Transverse colon (tissue), 4 donors: ENCODE data around the gene PRPSAP2. TPM values are rescaled to one million over a fixed set of nuclear protein-coding genes. Genes with fewer than 3 reads are reported as not detected.
"Not testable (repeated sequence)": the region's sequence is repeated elsewhere in the genome, so short reads cannot be mapped to it uniquely, and the experiment has no call there.

Experiments
- DNase-seq: peaks from one replicate; pipeline ENCODE4 v3.0.0-alpha.2; 2019
- H3K27ac ChIP-seq, 4 donors: fragments of 200-600 bp; sonication (generic); 2 replicates each; pipeline ENCODE4 v1.5.1; 2016 to 2018; ENCODE audit warnings: inconsistent platforms in 4 of 4
- H3K27me3 ChIP-seq: fragments of 200-600 bp; sonication (generic); 2 replicates; pipeline ENCODE4 v1.5.1; 2017; ENCODE audit warnings: inconsistent platforms
- H3K36me3 ChIP-seq, 4 donors: fragments of 200-600 bp; sonication (generic); 2 replicates each; pipeline ENCODE4 v1.5.1; 2017 to 2019; ENCODE audit warnings: inconsistent platforms in 4 of 4
- H3K4me1 ChIP-seq, 4 donors: fragments of 200-600 bp; sonication (generic); 2 replicates each; pipeline ENCODE4 v1.5.1; 2017 to 2020; ENCODE audit warnings: inconsistent platforms in 4 of 4
- H3K4me3 ChIP-seq, 4 donors: fragments of 200-600 bp; sonication (generic); 1 replicate in 1 of 4; 2 replicates in 3 of 4; pipeline versions ENCODE4 v1.5.1 to v1.6.1; 2017 to 2019; ENCODE audit warnings: inconsistent platforms in 4 of 4
- H3K9me3 ChIP-seq, 2 donors: fragments of 200-600 bp; sonication (generic); 2 replicates each; pipeline ENCODE4 v1.5.1; 2017 to 2019; ENCODE audit warnings: inconsistent platforms in 2 of 2
- EP300 ChIP-seq: sonication (generic); formaldehyde crosslinking; IDR thresholded peaks from one replicate; pipeline ENCODE4 v1.6.1; 2017; ENCODE audit warnings: antibody characterized with exemption, low read depth
- POLR2A ChIP-seq: fragments of 450-650 bp; IDR thresholded peaks from one replicate; pipeline ENCODE4 v1.6.1; 2016; ENCODE audit warnings: antibody characterized with exemption, mild to moderate bottlenecking, moderate library complexity
- POLR2AphosphoS5 ChIP-seq, 3 donors: sonication (generic); formaldehyde crosslinking; IDR thresholded peaks; one replicate each; pipeline ENCODE4 v1.6.1; 2016; ENCODE audit warnings: antibody characterized with exemption in 3 of 3
- WGBS, 2 donors: methylation state at CpG; one replicate each; pipeline ENCODE4 v1.1.5; 2018; ENCODE audit warnings: low coverage in 1 of 2; 5-methylcytosine and 5-hydroxymethylcytosine counted together
- in situ Hi-C, 4 donors: fragments of 200-750 bp; cut with MboI; loops; one replicate each; pipeline versions ENCODE4 v1.15.0 to v1.15.1; 2017; ENCODE audit warnings: low sequenced_read_pairs in 3 of 4, low pct_ligation_motif_present in 1 of 4, low pct_unique_long_range_greater_than_20kb in 1 of 4
- intact Hi-C: fragments of 100-400 bp; cut with DNase I; formaldehyde crosslinking; loops from one replicate; pipeline ENCODE4 v1.15.1; 2023; ENCODE audit warnings: low total_unique reads
- total RNA-seq, 4 donors: library from RNA; depleted of rRNA; stranded (reverse); fragments of >200 nt; gene quantifications; one replicate each; pipeline ENCODE4 v1.1.0, GENCODE V29; 2016
- TF ChIP-seq, protein P1 (sequence below), 5 experiments: fragments of 200-600 bp in 3 of 5; fragments of 450-650 bp in 2 of 5; sonication (generic) in 3 of 5; IDR thresholded peaks; 1 replicate in 2 of 5; 2 replicates in 3 of 5; pipeline ENCODE4 v1.5.1; 2016 to 2017; ENCODE audit warnings: antibody characterized with exemption in 5 of 5, inconsistent platforms in 3 of 5, mild to moderate bottlenecking in 2 of 5, moderate library complexity in 1 of 5

Gene PRPSAP2
- total RNA-seq, 4 donors from 2014 or later, result 22.4 to 77.0 (median 27.2) TPM

- peaks cover 0 to 6% (median 3%) of the 10 kb centered on the region in 4 donors for H3K36me3 ChIP-seq
- intact Hi-C loops (no loop called here), in situ Hi-C loops (no loop called here)
- no peaks in the 10 kb centered on the region for H3K9me3 ChIP-seq
- 39 to 47% methylated on average over 3 to 6 of the region's 6 CpGs for WGBS, 2 donors
- TF ChIP-seq, protein P1, sequence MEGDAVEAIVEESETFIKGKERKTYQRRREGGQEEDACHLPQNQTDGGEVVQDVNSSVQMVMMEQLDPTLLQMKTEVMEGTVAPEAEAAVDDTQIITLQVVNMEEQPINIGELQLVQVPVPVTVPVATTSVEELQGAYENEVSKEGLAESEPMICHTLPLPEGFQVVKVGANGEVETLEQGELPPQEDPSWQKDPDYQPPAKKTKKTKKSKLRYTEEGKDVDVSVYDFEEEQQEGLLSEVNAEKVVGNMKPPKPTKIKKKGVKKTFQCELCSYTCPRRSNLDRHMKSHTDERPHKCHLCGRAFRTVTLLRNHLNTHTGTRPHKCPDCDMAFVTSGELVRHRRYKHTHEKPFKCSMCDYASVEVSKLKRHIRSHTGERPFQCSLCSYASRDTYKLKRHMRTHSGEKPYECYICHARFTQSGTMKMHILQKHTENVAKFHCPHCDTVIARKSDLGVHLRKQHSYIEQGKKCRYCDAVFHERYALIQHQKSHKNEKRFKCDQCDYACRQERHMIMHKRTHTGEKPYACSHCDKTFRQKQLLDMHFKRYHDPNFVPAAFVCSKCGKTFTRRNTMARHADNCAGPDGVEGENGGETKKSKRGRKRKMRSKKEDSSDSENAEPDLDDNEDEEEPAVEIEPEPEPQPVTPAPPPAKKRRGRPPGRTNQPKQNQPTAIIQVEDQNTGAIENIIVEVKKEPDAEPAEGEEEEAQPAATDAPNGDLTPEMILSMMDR (IDR thresholded peaks at IDR 0.05), result no peak
- TF ChIP-seq EP300 (no peak), POLR2AphosphoS5 (IDR thresholded peaks at IDR 0.05) (no peak), POLR2A (no peak)
- H3K4me1 ChIP-seq, result peaks cover 23 to 41% (median 32%) of the 10 kb centered on the region in 4 donors
- peak; percentile 48 for DNase-seq
- H3K27ac ChIP-seq, result peak overlapping the region; percentile 36 to 77 (median 66)
- no peaks in the 10 kb centered on the region for H3K27me3 ChIP-seq
- H3K4me3 ChIP-seq, result no peak overlapping the region
Observed at GRCh38 chr17:18919963-18920362, 62.0 kb downstream of the PRPSAP2 start.

DNA sequence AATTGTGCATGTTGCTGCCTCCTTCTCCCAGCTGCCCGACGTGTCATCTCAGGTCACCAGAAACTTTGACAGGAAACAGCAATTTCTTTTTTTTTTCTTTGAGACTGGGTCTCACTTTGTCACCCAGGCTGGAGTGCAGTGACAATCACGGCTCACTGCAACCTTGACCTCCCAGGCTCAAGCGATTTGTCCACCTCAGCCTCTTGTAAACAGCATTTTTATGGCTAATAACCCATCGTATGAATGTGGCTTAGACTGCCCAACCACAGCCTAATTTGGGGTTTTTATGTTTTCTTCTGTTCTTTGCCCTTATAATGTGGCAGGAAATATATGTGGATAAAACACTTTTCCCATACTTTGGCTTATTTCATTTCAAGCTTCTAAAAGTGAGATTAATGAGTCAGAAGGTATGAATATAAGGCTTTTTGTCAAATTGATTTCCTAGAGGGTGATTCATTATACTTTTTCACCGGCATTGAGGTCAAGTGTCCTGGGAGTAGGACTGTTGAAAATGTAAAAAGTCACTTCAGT, 63.0 kb downstream of the PRPSAP2 start:
- H3K36me3 ChIP-seq, result peaks cover 0 to 6% (median 0%) of the 10 kb centered on the region in 4 donors
- intact Hi-C loops (no loop called here), in situ Hi-C loops (no loop called here)
- peak; percentile 15 for DNase-seq
- no peak overlapping the region for H3K4me3 ChIP-seq
- TF ChIP-seq, protein P1 (IDR thresholded peaks at IDR 0.05), result no peak
- TF ChIP-seq EP300 (no peak), POLR2A (no peak), POLR2AphosphoS5 (IDR thresholded peaks at IDR 0.05) (no peak)
- peak overlapping the region; percentile 36 to 77 (median 66) for H3K27ac ChIP-seq
- WGBS, 2 donors, result 10 to 22% methylated on average over 4 to 6 of the region's 6 CpGs
- H3K4me1 ChIP-seq, result peaks cover 23 to 41% (median 32%) of the 10 kb centered on the region in 4 donors
- no peaks in the 10 kb centered on the region for H3K27me3 ChIP-seq
- H3K9me3 ChIP-seq, result no peaks in the 10 kb centered on the region

DNA sequence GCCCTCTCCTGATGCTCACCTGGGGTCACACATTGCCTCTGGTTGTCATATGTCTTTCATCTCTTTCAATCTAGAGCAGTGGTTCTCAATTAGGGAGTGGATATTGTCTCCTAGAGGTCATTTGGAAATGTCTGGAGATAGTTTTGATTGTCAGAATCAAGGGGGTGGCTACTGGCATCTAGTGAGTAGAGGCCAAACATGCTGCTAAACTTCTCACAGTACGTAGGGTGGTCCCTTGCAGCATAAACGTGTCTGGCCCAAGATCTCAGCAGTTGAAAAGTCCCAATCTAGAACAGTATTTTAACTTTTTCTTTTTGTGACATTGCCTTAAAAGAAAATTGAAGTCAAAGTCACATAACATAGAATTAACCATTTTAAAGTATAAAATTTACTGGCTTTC, 63.6 kb downstream of the PRPSAP2 start:
- intact Hi-C loops (no loop called here), in situ Hi-C loops (no loop called here)
- TF ChIP-seq, protein P1 (IDR thresholded peaks at IDR 0.05), result no peak
- TF ChIP-seq EP300, result no peak
- no peak for TF ChIP-seq POLR2A
- TF ChIP-seq POLR2AphosphoS5 (IDR thresholded peaks at IDR 0.05), result no peak
- Histone ChIP-seq H3K4me3 (no peak overlapping the region), H3K27me3 (no peaks in the 10 kb centered on the region), H3K4me1 (peaks cover 23 to 41% (median 32%) of the 10 kb centered on the region in 4 donors), H3K27ac (peak overlapping the region; percentile 36 to 77 (median 66)), H3K36me3 (peaks cover 0 to 2% (median 0%) of the 10 kb centered on the region in 4 donors), H3K9me3 (no peaks in the 10 kb centered on the region)
- DNase-seq, result no peak
- WGBS, 2 donors, result 52 to 66% methylated on average over 2 of the region's 2 CpGs

GRCh38 chr17:18921912-18922451, 64.1 kb downstream of the PRPSAP2 start:
- intact Hi-C loops, result no loop called here
- Histone ChIP-seq H3K4me1 (peaks cover 23 to 41% (median 32%) of the 10 kb centered on the region in 4 donors), H3K36me3 (no peaks in the 10 kb centered on the region), H3K4me3 (no peak overlapping the region), H3K9me3 (no peaks in the 10 kb centered on the region), H3K27me3 (no peaks in the 10 kb centered on the region), H3K27ac (peak overlapping the region; percentile 36 to 77 (median 66))
- WGBS, 2 donors, result 22 to 32% methylated on average over 4 of the region's 4 CpGs
- peak; percentile 28 for DNase-seq
- in situ Hi-C loops, result no loop called here
- TF ChIP-seq POLR2AphosphoS5 (IDR thresholded peaks at IDR 0.05) (peak in 2 of 3 donors; percentile 32 to 35), POLR2A (no peak), EP300 (no peak)
- TF ChIP-seq, protein P1 (IDR thresholded peaks at IDR 0.05), result no peak

GRCh38 chr17:18922596-18922995, 64.7 kb downstream of the PRPSAP2 start:
- 68 to 85% methylated on average over 3 to 7 of the region's 7 CpGs for WGBS, 2 donors
- peaks cover 23 to 41% (median 32%) of the 10 kb centered on the region in 4 donors for H3K4me1 ChIP-seq
- intact Hi-C loops, DNase-seq, H3K9me3 ChIP-seq, in situ Hi-C loops, H3K4me3 ChIP-seq, H3K36me3 ChIP-seq, H3K27me3 ChIP-seq: not testable (repeated sequence)
- H3K27ac ChIP-seq, result peak overlapping the region; percentile 36 to 77 (median 66)
